BLaER1 treated with 17β-estradiol and CSF1 and Interleukin-3, amounts not matched to agents 10 nM and 100 nM (cell line): ENCODE results near the gene AMPD1.
A peak's percentile ranks its signal among the peaks of the same experiment; 100 is the strongest.

ENCODE experiments used
- H3K27ac ChIP-seq, 11 experiments: shearing (Covaris generic); formaldehyde crosslinking; 2 replicates each; pipeline ENCODE4 v1.8.1; 2022
- H3K27me3 ChIP-seq, 11 experiments: shearing (Covaris generic); formaldehyde crosslinking; 2 replicates each; pipeline ENCODE4 v1.8.1; 2022
- H3K36me3 ChIP-seq, 11 experiments: shearing (Covaris generic); formaldehyde crosslinking; 2 replicates each; pipeline ENCODE4 v1.8.1; 2022
- H3K4me1 ChIP-seq, 10 experiments: shearing (Covaris generic); formaldehyde crosslinking; 2 replicates each; pipeline ENCODE4 v1.8.1; 2022
- H3K4me2 ChIP-seq, 11 experiments: shearing (Covaris generic); formaldehyde crosslinking; 2 replicates each; pipeline ENCODE4 v1.8.1; 2022
- H3K4me3 ChIP-seq, 10 experiments: shearing (Covaris generic); formaldehyde crosslinking; 2 replicates each; pipeline ENCODE4 v1.8.1; 2022
- H3K9ac ChIP-seq, 11 experiments: shearing (Covaris generic); formaldehyde crosslinking; 2 replicates each; pipeline ENCODE4 v1.8.1; 2022
- H3K9me3 ChIP-seq, 11 experiments: shearing (Covaris generic); formaldehyde crosslinking; replicated peaks in 1 of 11; 2 replicates each; pipeline ENCODE4 v1.8.1; 2022
- H4K20me1 ChIP-seq, 11 experiments: shearing (Covaris generic); formaldehyde crosslinking; 2 replicates each; pipeline ENCODE4 v1.8.1; 2022
- Cebpa-rat ChIP-seq, 11 experiments: shearing (Covaris generic); IDR thresholded peaks; 2 replicates each; pipeline ENCODE4 v1.8.1; 2022

The AMPD1 gene

DNA sequence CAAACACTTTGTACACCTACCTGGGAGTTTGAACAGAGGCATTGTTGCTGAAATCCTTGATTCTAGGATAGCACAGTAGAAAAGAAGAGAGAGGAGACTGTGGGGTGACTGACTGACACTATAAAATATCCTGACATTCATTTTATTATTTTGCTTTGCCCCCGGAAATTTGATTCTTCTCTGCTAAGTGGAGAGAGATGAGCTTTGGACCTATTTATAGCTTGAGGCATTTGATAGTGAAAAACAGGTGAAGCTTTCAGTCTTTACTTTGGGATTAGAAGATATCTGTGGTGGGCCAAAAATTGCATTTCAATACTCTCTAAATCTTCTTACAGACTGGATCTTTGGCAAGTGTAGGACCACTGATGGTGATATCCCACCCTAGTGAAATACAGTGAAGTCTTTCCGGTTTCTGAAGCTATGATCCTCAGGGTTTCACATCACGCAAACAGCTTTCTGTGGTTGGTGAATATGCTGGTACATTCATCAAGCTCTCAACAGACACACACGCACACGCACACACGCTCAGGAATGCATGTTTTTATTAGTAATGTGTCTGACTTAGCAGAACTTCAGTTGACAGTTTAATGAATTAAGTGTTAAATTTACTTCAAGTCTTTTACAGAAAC is at the start of gene AMPD1:
Gene AMPD1 (minus strand): TSS at position 117 of the 629 bp plus-strand sequence. CDS start 75 bp downstream, at position 42.
- Histone ChIP-seq H3K27me3 (no peaks in the 10 kb centered on the region), H3K4me2 (no peak within 1 kb of the TSS), H3K27ac (no peak within 1 kb of the TSS), H3K4me3 (no peak within 1 kb of the TSS), H4K20me1 (no peaks in the 10 kb centered on the region), H3K9ac (no peak within 1 kb of the TSS), H3K9me3 (no peaks in the 10 kb centered on the region), H3K36me3 (no peaks in the 10 kb centered on the region), H3K4me1 (peaks cover 8 to 11% (median 10%) of the 10 kb centered on the region in 10 experiments)
- no peak for TF ChIP-seq Cebpa-rat (IDR thresholded peaks at IDR 0.05)

DNA sequence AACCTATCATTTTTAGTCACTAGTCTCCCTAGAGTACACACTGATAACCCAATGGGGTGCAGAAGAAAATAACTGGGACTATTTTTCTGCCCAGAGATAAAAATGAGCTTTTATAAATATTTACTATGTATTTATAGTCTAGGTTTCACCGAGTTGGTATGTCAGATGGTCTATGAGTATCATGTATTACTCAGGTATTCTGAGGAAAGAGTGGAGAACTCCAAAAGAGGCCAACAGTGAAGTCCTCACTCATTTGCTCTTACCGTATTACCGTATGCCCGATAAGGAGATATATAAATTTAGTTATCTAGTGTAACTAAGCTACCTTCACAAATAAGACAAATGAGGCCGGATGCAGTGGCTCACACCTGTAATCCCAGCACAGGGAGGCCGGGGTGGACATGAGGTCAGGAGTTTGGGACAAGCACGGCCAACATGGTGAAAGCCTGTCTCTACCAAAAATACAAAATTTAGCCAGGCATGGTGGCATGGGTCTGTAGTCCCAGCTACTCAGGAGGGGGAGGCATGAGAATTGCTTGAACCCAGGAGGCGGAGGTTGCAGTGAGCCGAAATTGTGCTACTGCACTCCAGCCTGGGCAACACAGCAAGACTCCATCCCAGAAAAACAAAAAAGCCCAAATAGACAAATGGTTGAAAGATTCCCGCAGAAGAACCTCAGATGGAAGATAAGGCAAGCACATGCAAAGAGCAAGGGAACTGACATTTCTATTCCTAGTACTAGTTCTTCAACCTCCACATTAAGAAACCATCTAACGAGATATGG is 46.8 kb upstream of the AMPD1 start:
- no peak overlapping the region for H3K4me3 ChIP-seq
- H3K36me3 ChIP-seq, result peaks cover 91 to 100% (median 99%) of the 10 kb centered on the region in 11 experiments
- H3K4me1 ChIP-seq, result peaks cover 0 to 27% (median 10%) of the 10 kb centered on the region in 10 experiments; a peak in 11 of 20 replicates
- H3K4me2 ChIP-seq, result no peak overlapping the region
- H4K20me1 ChIP-seq, result peaks cover 98 to 100% (median 100%) of the 10 kb centered on the region in 11 experiments
- H3K9me3 ChIP-seq, result no peaks in the 10 kb centered on the region
- no peak overlapping the region for H3K27ac ChIP-seq
- no peaks in the 10 kb centered on the region for H3K27me3 ChIP-seq
- H3K9ac ChIP-seq, result no peak overlapping the region
- TF ChIP-seq Cebpa-rat (IDR thresholded peaks at IDR 0.05), result no peak

DNA sequence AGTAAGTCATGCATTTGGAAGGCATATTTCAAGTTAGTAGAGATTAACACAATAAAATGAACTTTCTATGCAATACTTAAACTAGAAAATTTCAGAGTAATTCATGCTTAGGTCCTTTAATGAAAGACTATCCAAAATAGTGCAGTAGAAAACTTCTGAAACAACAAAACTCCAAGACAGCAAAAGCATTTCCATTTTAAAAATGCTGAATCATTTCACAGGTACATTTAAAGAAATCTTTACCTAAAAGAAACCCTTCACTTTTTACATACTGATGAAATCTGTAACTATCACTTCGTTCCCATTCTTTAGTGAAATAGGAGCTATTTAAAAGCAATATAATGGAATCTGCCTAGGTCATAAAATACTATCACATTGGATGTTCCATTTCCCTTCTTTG is 45.0 kb upstream of the AMPD1 start:
- TF ChIP-seq Cebpa-rat (IDR thresholded peaks at IDR 0.05), result no peak
- Histone ChIP-seq H3K36me3 (peaks cover 93 to 100% (median 99%) of the 10 kb centered on the region in 11 experiments), H3K9ac (no peak overlapping the region), H3K4me3 (no peak overlapping the region), H3K4me1 (peaks cover 0 to 9% (median 0%) of the 10 kb centered on the region in 10 experiments; a peak in 8 of 20 replicates), H3K9me3 (no peaks in the 10 kb centered on the region), H4K20me1 (peaks cover 89 to 100% (median 100%) of the 10 kb centered on the region in 11 experiments), H3K27me3 (no peaks in the 10 kb centered on the region), H3K4me2 (no peak overlapping the region), H3K27ac (no peak overlapping the region)

DNA sequence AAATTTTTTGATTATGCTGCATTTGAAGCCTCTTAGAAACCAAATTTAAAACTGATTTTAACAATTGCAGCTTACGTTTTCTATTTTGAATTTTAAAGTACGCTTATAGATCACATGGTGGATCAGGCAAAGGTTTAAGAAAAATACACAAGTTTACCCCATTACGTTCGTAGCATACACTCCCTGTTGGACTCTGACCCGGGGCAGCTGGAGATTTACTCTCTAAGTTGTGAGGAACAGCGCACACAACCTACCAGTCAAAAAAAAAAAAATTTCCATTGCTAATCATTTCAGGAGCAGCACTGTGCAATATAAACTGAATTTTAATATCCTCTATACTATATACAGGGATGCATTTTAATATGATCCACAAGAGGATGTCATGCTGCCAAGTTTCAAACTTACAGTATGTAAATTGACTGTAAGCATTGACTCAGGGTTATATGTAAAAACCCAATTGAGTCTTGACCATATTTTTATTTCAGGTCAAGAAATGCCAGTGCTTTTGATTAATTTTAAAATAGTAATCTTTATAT is 42.0 kb upstream of the AMPD1 start:
- TF ChIP-seq Cebpa-rat (IDR thresholded peaks at IDR 0.05), result no peak
- H4K20me1 ChIP-seq, result peaks cover 68 to 100% (median 81%) of the 10 kb centered on the region in 11 experiments
- H3K36me3 ChIP-seq, result peaks cover 98 to 100% (median 100%) of the 10 kb centered on the region in 11 experiments
- H3K4me2 ChIP-seq, result no peak overlapping the region
- H3K27me3 ChIP-seq, result no peaks in the 10 kb centered on the region
- H3K27ac ChIP-seq, result no peak overlapping the region
- no peak overlapping the region for H3K9ac ChIP-seq
- no peaks in the 10 kb centered on the region for H3K4me1 ChIP-seq
- no peaks in the 10 kb centered on the region for H3K9me3 ChIP-seq
- H3K4me3 ChIP-seq, result no peak overlapping the region

DNA sequence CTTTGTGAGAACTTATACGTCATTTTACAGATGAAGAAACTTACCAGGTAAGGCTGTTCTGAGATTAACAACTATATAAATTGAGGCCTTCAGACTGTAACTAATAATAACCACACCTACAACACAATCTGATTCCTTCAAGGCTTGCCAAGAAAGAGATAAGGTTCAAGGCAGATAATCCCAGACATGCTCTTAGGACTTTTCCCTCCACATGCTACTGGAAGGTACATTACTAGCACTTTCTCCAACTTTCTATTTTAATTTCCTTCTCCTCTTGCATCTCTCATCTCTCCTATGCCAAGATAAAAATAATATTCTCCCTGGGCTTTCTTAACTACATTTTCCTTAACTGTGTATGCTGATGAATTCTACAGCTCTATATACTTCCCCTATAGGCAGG is 40.1 kb upstream of the AMPD1 start:
- no peaks in the 10 kb centered on the region for H3K9me3 ChIP-seq
- peaks cover 99 to 100% (median 100%) of the 10 kb centered on the region in 11 experiments for H3K36me3 ChIP-seq
- no peaks in the 10 kb centered on the region for H3K27me3 ChIP-seq

DNA sequence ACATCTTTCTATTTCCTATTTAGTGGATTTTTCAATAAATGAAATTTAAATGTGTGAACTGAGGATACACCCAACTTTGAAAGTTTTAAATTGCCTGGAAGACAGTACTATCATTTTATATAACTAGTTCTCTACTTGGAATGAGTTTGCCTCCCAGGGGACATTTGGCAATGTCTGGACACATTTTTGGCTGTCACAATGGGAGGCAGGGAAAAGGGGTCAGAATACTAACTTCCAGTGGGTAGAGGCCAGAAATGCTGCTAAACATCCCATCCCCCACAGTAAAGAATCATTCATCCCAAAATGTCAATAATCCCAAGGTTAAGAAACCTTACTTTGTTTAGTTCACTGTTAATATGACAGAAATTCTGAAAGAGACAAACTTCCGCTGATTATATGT is 34.4 kb upstream of the AMPD1 start:
- H3K4me2 ChIP-seq, result no peak overlapping the region
- no peak overlapping the region for H3K4me3 ChIP-seq
- H3K4me1 ChIP-seq, result no peaks in the 10 kb centered on the region
- H3K36me3 ChIP-seq, result peaks cover 99 to 100% (median 100%) of the 10 kb centered on the region in 11 experiments
- H3K9ac ChIP-seq, result no peak overlapping the region
- no peaks in the 10 kb centered on the region for H3K27me3 ChIP-seq
- peaks cover 31 to 91% (median 62%) of the 10 kb centered on the region in 11 experiments; a peak in 21 of 22 replicates for H4K20me1 ChIP-seq
- H3K27ac ChIP-seq, result no peak overlapping the region
- no peak for TF ChIP-seq Cebpa-rat (IDR thresholded peaks at IDR 0.05)
- H3K9me3 ChIP-seq, result no peaks in the 10 kb centered on the region

More for the DNA sequence above, 40.1 kb upstream of the AMPD1 start:
- TF ChIP-seq Cebpa-rat (IDR thresholded peaks at IDR 0.05), result no peak
- Histone ChIP-seq H3K27ac (no peak overlapping the region), H3K9ac (no peak overlapping the region), H4K20me1 (peaks cover 55 to 98% (median 75%) of the 10 kb centered on the region in 11 experiments; a peak in 21 of 22 replicates), H3K4me1 (no peaks in the 10 kb centered on the region), H3K4me2 (no peak overlapping the region), H3K4me3 (no peak overlapping the region)

DNA sequence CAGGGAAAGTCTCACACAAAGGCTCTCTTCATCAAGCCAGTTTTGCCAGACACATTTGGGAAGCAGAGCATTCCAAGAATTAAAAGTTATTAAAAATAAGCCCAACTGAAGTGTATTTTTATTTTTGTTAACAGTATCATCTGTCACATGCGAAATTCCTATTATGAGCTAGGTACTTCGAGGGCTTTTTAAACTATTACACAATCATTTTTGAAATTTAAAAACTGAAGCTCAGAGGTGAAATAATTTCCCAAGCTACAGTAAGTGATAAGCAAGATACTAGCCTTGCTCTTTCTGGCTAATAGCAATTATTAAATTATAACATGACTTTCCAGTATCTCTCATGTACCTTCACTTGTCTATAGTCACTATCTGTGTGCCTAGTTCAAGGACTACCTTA is 33.2 kb upstream of the AMPD1 start:
- Histone ChIP-seq H3K27me3 (no peaks in the 10 kb centered on the region), H4K20me1 (peaks cover 32 to 86% (median 57%) of the 10 kb centered on the region in 11 experiments; a peak in 21 of 22 replicates), H3K4me2 (no peak overlapping the region), H3K27ac (no peak overlapping the region), H3K4me3 (no peak overlapping the region), H3K9me3 (no peaks in the 10 kb centered on the region), H3K9ac (no peak overlapping the region), H3K36me3 (peaks cover 99 to 100% (median 100%) of the 10 kb centered on the region in 11 experiments), H3K4me1 (no peaks in the 10 kb centered on the region)
- TF ChIP-seq Cebpa-rat (IDR thresholded peaks at IDR 0.05), result peak in 1 of 11 experiments; percentile 36; a peak in 1 of 22 replicates

DNA sequence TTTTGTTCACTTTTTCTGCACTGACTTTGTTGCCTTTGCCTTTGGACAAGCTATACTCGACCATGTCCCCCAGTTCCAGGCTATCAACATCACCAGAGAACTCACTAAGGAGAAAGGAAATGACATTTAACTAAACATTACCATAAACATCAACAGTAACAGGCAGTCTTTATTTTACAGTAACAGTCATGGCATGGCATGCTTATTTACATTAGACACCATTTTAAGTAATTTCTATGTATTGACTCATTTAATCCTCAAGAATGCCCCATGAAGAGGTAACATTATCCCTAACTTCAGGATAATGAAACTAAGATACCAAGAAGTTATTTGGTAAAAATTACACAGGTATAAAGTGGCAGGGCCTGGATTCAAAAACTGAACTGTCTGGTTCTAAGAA is 29.9 kb upstream of the AMPD1 start:
- Histone ChIP-seq H3K9ac (no peak overlapping the region), H3K27ac (no peak overlapping the region), H3K4me2 (no peak overlapping the region), H3K36me3 (peaks cover 100% of the 10 kb centered on the region in 11 experiments), H4K20me1 (peaks cover 30 to 76% (median 56%) of the 10 kb centered on the region in 11 experiments; a peak in 20 of 22 replicates), H3K4me3 (no peak overlapping the region), H3K9me3 (no peaks in the 10 kb centered on the region), H3K4me1 (no peaks in the 10 kb centered on the region), H3K27me3 (no peaks in the 10 kb centered on the region)
- no peak for TF ChIP-seq Cebpa-rat (IDR thresholded peaks at IDR 0.05)

DNA sequence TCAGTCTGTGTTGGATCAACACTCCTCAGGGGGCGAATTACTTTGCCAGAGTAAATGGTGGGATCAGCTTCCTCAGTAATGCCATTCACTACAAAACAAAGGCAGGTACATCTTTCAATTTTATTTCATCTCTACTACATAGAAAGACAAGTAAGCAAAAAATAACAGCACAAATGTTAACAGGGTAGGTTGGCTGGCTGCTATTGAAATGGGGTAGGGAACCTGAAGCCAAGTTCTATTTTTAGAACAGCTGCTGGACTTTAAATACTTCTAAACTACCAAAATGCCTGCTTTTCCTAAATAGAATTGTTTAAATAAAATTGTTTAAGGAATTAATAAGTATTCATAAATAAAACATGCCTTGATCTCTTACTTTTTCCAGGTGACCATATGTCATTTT is 28.6 kb upstream of the AMPD1 start:
- Histone ChIP-seq H4K20me1 (peaks cover 20 to 63% (median 43%) of the 10 kb centered on the region in 11 experiments; a peak in 20 of 22 replicates), H3K4me1 (no peaks in the 10 kb centered on the region), H3K4me2 (no peak overlapping the region), H3K36me3 (peaks cover 100% of the 10 kb centered on the region in 11 experiments), H3K27me3 (no peaks in the 10 kb centered on the region), H3K9ac (no peak overlapping the region), H3K9me3 (no peaks in the 10 kb centered on the region), H3K27ac (no peak overlapping the region), H3K4me3 (no peak overlapping the region)
- no peak for TF ChIP-seq Cebpa-rat (IDR thresholded peaks at IDR 0.05)
